ENCODE data around the gene KDM6A.
"Not testable (repeated sequence)": the region's sequence is repeated elsewhere in the genome, so short reads cannot be mapped to it uniquely, and the experiment has no call there.

The KDM6A gene

DNA sequence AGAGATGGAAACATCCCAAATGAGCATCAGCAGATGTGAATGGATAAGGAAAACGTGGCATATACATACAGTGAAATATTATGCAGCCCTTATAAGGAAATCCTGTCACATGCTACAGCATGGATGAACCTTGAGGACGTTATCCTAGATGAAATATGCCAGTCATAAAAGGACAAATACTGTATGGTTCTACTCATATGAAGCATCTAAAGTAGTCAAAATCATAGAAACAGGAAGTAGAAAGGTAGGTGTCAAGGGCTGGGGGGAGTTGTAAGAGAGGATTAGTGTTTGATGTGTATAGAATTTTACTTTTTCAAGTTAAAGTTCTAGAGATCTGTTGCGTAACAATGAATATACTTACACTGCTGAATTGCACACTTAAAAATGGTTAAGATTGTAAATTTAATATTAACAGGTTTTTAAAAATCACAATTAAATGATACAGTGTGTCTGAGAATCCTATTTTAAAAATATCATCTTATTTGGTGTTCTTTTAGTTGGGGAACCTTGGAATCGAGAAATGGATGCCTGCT, 58.5 kb downstream of the KDM6A start:
- DNase-seq = no peak

DNA sequence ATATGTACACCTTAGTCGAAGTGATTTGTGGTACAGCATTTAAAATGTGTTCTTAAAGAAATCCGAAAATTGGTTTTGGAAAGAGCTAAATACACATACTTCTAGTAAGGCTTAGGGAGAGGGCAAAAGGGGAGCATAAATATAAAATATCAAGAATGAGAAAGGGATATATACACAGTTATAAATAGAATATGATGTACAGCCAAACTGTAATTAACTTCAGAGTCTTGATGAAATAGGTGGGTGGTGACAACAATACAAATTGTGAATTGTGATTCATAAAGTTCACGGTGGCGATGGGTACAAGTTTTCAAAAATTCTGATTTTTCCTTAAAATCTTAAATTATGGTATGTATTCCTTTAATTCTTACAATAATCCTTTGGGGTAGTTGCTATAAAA, 62.2 kb downstream of the KDM6A start:
- no peak for DNase-seq

DNA sequence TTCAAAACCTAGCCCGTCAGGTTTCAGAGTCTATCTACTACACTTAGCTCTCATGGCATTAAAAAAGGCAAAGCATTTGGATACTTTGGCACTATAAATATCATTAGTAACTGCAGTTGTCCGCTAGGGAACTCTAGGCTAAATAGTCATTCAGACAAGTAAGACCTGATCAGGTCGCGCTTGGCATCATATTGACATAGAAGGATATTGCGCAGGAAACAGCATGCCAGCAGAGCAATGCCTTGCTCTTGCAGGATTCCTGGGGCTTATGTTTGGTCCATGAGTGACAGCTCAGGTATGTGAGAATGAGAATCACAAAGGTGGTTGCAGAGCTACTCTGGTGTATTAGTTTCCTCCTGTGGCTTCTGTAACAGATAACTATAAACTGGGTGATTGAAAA, 62.7 kb downstream of the KDM6A start:
- no peak for DNase-seq

DNA sequence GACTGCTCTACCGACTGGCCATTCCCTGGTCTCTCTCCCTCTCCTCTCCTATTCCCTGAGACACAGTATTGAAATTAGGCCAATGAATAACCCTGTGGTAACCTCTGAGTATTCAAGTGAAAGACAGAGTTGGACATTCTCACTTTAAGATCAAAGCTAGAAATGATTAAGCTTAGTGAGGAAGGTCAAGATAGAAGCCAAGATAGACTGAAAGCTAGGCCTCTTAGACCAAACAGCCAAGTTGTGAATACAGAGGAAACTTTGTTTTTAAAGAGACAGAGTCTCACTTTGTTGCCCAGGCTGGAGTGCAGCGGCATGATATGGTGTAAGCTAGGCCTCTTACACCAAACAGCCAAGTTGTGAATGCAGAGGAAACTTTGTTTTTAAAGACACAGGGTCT, 64.6 kb downstream of the KDM6A start:
- no peak for DNase-seq

DNA sequence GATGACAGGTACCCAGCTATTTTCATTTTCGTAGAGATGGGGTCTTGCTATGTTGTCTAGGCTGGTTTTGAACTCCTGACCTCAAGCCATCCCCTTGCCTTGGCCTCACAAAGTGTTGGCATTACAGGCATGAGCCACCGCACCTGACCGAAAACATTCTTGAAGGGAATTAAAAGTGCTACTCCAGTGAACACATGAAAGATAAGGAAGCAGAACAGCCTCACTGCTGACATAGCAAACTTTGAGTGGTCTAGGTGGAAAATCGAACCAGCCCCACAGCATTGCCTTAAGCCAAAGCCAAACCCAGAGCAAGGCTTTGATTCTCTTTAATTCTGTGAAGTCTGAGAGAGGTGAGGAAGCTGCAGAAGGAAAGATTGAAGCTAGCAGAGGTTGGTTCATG, 65.1 kb downstream of the KDM6A start:
- no peak for DNase-seq

DNA sequence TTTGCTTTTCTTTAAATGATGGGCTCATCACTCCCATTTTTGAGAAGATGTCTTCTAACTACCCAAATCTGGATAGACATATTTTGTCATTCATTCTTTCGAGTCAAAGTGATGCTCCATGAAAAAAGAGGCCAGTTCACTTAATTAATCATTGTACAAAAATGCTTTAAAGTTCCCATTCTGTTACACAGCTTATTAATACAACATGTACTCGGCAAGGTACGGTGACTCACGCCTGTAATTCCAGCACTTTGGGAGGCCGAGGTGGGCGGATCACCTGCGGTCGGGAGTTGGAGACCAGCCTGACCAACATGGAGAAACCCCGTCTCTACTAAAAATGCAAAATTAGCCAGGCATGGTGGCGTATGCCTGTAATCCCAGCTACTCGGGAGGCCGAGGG, 67.6 kb downstream of the KDM6A start:
- DNase-seq = not testable (repeated sequence)

DNA sequence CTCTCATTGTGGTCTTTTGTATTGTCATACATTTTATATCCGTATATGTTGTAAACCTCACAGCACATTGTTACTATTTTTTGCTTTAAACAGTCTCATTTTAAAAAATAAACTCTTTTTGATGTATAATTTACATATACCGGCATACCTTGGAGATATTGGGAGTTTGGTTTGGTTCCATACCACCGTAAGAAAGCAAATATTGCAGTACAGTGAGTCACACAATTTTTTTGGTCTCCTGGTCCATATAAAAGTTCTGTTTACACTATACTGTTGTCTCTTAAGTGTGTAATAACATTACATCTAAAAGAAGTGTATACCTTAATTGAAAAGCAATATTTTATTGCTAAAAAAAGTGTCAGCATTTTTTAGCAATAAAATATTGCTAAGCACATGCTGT, 70.0 kb downstream of the KDM6A start:
- no peak for DNase-seq

DNA sequence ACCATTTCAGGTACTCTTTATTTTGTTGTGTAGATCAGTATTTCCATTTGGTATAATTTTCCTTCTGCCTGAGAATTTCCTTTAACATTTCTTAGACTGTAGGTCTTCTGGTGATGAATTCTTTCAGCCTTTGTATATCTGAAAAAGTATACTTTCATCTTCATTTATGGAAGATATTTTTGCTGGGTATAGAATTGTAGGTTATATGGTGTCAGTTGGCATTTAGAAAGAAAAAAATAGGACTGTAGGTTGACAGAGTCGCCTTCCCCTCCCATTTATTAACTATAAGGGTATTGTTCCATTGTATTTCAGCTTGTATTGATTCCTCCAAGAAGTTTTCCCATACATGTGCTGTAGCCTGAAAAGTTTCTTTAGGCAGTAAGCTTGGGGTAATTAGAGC, 71.9 kb downstream of the KDM6A start:
- no peak for DNase-seq

DNA sequence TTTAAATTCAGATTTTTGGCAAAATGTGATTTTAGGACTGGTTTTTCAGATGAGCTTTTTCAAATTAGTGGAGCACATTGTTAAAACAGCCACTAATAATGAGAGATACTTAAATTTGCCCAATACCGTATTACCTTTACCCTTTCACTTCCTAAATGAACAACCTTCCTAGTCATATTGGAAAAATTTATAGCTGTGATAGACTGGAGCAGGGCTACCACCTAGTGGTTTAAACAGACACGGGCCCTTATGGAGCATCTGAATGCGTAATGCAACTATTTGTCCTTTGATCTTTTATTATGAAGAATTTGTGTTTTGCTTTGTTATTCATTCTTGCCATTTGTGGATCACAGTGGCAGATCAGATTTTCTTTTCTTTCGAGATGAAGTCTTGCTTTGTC, 72.7 kb downstream of the KDM6A start:
- peak; percentile 1 to 12 for DNase-seq

DNA sequence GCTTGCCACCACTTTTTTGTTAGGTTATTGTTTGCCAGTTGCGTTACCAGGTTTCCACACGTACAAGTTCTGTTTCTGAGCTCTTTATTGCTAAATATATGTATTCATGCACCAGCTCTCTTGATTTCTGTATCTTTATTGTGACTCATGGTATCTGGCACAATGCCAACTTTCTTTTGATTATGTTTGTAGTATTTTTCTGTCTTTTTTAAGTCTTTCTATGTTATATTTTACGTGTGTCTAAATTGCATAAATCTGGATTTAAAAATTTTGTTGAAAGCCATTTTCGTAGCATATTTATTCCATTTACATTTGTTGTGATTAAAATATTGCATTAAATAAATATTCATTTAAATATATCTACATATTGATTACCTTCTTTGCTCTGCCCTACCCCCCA, 73.8 kb downstream of the KDM6A start:
- no peak for DNase-seq

DNA sequence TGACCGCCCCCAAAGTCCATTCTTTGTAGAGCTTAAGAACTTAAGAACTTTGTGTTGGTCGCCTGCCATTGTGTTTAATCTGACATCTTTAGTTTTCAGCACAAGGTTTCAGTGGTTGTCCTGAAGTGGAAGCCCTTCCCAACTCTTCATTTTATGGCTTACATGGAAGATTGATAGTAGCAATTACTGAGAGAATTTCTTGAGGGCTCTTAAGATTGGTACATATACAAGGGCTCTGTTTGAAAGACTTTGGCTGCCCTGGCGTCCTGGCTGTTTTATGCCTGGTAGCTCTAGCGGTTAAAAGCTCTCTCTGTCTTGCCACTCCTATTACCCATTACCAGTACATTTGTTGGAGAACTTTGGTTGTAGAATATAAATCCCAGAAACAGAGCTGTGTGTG, 75.0 kb downstream of the KDM6A start:
- DNase-seq = no peak

DNA sequence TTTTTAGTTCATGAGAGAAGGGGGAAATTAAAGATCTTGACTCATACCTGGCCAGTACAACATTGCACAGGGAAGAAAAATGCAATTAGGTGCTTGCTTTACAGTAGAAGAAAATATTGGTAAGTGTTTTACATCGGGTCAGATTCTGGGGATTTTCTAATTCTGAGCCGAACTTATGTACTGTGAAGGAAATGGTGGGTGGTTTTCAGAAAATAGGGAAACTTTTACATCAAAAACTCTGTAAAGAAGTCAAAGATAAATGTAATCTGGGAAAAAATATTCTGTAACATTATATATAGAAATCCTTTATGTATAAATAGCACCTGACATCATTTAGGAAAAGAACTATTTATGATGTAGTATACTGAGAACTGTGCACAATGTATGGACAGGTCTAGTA, 75.4 kb downstream of the KDM6A start:
- DNase-seq = no peak

DNA sequence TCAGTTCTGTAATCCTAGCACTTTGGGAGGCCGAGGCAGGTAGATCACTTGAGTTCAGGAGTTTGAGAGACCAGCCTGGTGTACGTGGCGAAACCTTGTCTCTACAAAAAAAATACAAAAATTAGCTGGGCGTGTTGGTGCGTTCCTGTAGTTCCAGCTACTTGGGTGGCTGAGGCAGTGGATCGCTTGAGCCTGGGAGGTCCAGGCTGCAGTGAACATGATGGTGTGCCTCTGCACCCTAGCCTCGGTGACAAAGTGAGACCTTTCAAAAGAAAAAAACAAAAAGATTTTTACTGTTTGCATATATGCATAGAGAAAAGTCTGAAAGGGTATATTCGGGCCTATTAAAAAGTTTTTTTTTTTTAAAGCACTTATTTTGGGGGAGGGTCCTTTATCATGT, 76.1 kb downstream of the KDM6A start:
- DNase-seq = no peak

DNA sequence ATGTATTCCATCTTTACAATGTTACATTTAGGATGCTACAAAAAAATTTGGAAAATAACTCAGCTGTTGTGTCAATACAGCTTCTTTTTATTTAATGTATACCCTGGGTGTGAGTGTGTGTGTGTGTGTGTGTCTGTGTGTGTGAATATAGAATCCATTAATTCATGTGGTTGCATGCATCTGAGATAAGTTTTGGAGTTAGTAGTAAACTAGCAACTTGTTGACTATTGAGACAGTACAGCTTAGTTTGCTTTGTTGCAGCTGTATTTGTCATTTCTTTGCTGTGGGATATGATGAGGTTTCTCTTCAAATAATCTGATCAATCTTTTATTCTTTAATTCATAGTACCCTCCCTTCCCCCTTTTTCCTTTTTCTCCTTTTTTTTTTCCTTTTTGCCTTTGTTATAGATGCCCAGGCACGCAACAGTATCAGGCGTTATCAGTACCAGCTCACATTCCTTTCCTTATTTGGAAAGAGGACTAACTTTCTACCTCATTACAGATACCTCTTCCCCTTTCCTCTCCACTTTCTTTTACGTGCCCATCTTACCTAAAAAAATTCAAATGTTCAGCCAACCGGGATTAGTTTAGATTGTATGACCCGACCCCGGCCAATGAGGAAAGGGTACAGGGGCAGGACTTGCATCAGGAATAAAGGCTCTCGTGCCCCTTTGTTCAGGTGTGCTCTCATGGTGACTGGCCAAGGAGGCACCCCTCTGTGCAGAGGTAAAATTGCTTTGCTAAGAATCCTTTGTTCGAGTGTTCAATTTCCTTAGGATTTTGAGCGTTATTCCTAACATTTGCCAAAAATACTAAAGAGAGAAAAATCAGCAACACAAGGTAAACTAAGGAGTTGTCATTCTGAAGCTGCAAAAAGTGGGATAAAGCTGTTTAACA, 77.7 kb downstream of the KDM6A start:
- DNase-seq = not testable (repeated sequence)

DNA sequence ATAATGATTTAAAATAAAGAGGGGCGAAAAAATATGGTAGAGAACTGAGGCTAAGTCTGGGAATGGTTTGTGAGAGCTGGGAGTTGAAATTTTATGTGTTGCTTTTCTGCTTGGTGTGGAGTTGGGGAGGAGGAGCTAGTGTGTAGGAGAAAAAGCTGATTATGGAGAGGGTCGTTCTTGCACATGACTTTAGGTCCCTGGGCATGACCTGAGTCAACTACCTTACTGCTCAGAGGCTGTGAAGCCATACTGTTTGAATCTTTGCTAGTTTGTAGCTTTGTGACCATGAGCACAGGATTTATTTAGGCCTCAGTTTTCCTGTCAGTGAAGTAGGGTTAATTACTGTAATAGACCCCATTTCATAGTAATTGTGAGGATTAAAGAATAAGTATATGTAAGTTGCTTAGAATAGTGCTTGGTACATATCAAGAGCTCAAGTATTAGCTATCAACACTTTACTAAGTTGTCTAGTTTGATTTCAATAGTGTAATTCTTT, 78.6 kb downstream of the KDM6A start:
- no peak for DNase-seq

DNA sequence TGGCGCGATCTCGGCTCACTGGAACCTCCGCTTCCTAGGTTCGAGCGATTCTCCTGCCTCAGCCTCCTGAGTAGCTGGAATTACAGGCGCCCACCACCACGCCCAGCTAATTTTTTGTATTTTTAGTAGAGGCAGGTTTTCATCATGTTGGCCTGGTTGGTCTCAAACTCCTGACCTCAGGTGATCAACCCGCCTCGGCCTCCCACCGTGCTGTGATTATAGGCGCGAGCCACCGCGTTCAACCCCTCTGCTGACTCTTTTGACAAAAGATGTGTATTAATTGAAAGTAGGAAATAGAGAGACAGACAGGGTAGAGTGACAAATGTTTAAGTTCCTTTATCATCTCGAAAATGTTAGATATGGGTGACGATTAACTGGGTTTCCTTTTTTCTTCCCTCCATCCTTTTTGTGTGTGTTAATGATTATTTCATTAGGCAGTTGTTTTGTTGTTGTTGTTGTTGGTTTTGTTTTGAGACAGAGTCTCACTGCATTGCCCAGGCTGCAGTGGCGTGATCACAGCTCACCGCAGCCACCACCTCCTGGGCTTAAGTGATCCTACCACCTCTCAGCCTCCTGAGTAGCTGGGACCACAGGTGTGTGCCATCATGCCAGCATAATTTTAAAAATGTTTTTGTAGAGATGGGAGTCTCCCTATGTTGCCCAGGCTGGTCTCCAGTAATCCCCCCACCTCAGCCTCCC, 79.5 kb downstream of the KDM6A start:
- DNase-seq = no peak

DNA sequence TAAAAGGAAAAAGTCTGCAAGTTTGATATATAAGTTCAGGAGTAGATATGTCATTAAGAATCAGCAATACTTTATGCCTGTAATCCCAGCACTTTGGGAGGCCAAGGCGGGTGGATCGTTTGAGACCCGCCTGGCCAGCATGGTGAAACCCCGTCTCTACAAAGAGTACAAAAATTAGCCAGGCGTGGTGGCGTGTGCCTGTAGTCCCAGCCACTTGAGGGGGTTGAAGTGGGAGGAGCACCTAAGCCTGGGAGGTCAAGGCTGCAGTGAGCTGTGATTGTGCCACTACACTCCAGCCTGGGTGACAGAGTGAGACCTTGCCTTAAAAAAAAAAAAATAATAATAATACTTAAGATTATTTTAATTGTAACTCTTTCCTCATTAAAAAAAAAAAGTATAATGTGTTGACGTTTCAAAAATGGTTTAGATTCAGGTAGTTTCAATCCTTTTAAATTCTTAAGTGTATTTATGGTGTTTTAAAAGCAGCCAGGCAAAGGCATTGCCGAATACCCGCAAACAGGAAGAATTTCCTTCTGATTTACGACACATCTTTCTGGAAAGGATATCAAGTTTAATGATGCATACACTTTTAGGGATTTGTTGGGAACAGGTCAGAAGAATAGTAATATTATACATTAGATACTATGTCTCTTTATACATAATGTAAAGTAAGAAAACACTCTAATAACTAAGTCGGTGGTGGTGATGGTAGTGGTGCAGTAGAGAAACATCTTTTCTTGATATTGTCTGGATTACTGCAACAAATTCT, 80.9 kb downstream of the KDM6A start:
- no peak for DNase-seq

DNA sequence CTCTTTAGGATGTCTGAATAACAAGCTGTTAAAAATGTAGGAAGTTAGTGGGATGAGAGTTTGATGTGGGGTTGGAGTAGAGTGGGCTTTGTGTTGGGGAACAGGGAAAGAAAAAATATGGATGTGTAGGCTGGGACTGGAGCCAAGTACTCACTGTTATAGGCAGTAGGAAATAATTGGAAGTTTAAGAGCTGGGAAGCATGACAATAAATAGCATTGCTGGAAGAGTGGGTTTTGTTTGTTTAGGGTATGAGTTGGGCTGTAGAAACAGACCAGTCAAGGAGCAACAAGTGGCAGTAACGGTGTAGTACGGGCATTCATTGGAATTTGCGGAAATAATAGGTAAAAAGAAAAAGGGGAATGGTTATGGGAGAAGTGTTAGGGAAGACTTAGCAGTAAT, 81.6 kb downstream of the KDM6A start:
- no peak for DNase-seq

DNA sequence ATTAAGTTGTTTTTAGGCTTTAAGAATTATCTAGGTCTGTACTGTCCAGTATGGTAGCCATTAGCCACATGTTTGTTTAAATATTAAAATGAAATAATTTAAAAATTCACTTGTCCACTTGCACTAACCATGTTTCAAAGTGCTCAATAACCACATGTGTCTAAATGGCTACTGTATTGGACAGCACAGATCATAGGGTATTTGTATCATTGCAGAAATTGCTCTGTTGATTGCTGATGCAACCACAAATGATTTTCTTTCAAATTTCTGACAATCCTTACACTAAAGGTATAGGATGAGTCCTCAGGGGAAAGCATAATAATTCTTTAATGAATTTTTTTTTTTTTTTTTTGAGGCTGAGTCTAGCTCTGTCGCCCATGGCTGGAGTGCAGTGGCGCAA, 84.9 kb downstream of the KDM6A start:
- no peak for DNase-seq

DNA sequence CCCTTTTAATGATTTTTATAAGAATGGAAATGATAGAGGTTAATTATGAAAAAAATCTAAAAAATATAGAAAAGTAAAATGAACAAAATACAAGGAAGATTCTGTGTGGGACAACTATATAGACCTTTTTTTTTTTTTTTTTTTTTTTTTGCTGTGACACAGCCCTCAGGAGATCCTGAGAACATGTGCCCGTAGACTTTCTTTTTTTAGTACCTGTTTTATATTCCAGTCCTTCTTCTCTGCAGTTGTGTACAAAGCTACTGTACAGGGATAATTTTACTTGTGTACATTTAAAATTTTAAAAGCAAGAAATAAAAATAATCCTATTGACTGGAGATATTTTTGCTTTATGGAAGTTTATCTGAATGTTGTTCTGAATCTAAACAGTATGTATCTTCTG, 85.5 kb downstream of the KDM6A start:
- DNase-seq = no peak

DNA sequence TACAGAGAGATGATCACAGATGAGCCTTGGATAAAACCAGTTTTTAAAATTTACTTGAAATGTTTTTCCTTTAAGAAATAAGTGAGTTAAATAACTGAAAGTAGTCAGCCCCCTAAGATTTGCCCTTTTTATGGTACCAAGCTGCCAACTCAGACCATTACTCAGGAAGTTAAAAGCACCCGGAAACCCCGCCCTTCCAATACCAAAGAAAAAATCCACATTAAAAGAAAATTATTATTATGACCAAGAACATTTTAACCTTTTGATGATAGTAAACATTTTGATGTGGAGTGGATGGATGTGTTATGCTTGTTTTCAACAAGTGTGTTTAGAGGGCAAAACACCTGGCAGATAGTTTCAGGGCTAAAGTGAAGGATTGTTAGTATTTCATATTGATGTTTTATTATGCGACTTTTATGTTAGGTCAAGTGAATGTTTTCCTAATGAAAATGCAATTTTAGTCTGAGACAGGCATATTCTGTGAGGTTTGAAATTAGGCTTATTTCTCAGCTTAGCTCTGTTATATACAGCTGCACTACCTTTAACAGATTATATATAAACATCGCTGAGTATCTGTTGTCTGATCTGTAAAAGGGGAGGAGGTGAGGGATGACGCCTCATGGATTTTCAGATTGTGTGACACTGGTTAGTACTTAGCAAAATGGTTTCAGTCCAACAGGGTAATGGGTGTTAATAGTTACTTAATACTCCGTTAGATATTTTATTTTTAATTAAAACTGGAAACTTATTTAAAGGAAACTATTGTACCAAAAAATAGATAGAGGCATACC, 89.0 kb downstream of the KDM6A start:
- DNase-seq = peak in 1 of 2 donors; percentile 1

DNA sequence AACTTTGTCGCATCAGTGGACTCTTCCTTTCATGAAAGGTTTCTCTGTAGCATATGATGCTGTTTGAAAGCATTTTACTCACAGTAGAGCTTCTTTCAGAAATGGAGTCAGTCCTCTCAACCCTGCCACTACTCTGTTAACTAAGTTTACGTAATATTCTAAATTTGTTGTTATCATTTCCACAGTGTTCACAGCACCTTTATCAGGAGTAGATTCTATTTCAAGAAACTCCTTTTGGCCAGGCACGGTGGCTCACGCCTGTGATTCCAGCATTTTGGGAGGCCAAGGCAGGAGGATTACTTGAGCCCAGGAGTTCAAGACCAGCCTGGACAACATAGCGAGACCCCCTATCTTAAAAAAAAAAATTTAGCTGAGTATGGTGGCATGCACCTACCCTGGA, 90.0 kb downstream of the KDM6A start:
- DNase-seq = no peak
